Measurements from ENCODE around the gene ANLN. TPM values are rescaled to one million over a fixed set of nuclear protein-coding genes. Genes with fewer than 3 reads are reported as not detected.

ANLN gene
- total RNA-seq, 1 experiment from 2014 or later: 81.1 TPM

DNA sequence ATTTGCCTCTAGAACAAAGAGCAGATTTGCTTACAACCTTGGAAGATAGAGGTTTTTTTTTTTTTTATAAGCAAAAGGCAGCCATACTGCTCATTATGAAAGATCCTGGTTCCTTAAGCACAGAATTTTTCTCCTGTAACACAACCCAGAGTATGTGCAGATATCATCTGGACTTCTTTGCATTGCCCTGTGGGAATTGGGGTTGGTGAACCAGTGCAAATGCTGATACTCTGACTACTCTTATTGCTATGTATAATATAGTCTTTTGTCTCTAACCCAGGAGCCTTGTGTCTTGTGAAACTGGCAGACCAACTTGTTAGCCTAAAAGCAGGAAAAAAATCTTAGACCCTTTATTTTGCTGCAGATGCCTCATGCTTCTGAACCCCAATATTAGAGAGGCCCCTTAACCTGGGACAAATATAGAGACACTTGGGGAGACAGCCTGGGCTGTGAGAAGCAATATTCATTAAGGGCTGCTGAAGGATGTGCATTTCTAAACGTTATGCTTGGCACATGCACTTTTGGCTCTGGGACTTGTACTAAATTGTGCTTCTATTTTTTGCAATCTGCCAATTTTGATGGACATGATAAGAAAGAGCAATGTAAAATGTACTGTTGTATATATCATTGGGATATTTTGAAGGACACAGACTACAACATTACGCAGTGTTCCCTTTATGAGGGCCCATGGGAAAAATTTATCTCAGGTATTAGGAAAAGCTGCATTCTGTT is 78.9 kb downstream of the ANLN start (continued):
- no peak for TF ChIP-seq E2F5 (CRISPR knock-in tag; IDR thresholded peaks at IDR 0.05)
- TF ChIP-seq EMX1 (CRISPR knock-in tag; IDR thresholded peaks at IDR 0.05): no peak
- TF ChIP-seq, protein P1, sequence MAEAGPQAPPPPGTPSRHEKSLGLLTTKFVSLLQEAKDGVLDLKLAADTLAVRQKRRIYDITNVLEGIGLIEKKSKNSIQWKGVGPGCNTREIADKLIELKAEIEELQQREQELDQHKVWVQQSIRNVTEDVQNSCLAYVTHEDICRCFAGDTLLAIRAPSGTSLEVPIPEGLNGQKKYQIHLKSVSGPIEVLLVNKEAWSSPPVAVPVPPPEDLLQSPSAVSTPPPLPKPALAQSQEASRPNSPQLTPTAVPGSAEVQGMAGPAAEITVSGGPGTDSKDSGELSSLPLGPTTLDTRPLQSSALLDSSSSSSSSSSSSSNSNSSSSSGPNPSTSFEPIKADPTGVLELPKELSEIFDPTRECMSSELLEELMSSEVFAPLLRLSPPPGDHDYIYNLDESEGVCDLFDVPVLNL (CRISPR knock-in tag; IDR thresholded peaks at IDR 0.05; ENCODE audit: borderline replicate concordance, low read depth): no peak
- TF ChIP-seq TCF7 (CRISPR knock-in tag; IDR thresholded peaks at IDR 0.05; ENCODE audit: low read depth): no peak
- TF ChIP-seq ZNF263 (CRISPR knock-in tag; IDR thresholded peaks at IDR 0.05; ENCODE audit: low read depth): no peak
- no peak for TF ChIP-seq GRHL2 (CRISPR knock-in tag; IDR thresholded peaks at IDR 0.05; ENCODE audit: insufficient replicate concordance, severe bottlenecking)
- no peak for TF ChIP-seq FOXP4 (CRISPR knock-in tag; IDR thresholded peaks at IDR 0.05)
- TF ChIP-seq SMAD4 (CRISPR knock-in tag; IDR thresholded peaks at IDR 0.05): no peak
- no peak for TF ChIP-seq USF2 (CRISPR knock-in tag; IDR thresholded peaks at IDR 0.05)

- H3K27me3 Mint-ChIP-seq (ENCODE audit: low read depth): peaks cover 3% of the 10 kb centered on the region; the same call in 1 of the 2 replicates
- TF ChIP-seq JUN (CRISPR knock-in tag; IDR thresholded peaks at IDR 0.05) (no peak), AR (CRISPR knock-in tag; IDR thresholded peaks at IDR 0.05) (no peak), CREM (CRISPR knock-in tag; IDR thresholded peaks at IDR 0.05) (no peak), GTF2I (CRISPR knock-in tag; conservative IDR thresholded peaks at IDR 0.05) (no peak)
- ATAC-seq: no peak
- peaks cover 9% of the 10 kb centered on the region for H3K36me3 Mint-ChIP-seq
- H3K9me3 Mint-ChIP-seq: peaks cover 24% of the 10 kb centered on the region
- H3K27ac Mint-ChIP-seq: no peak overlapping the region
- CTCF ChIA-PET: no interaction called here
- H3K4me3 Mint-ChIP-seq: no peak overlapping the region
- POLR2A ChIA-PET: no interaction called here
- no peak for DNase-seq (ENCODE audit: low spot score)
- no peaks in the 10 kb centered on the region for H3K4me1 Mint-ChIP-seq
These were observed 79.6 kb downstream of the ANLN start for GRCh38 chr7:36469236-36469635.

- Mint-ChIP-seq H3K27ac (no peak overlapping the region), H3K4me3 (no peak overlapping the region), H3K27me3 (ENCODE audit: low read depth) (no peaks in the 10 kb centered on the region), H3K4me1 (no peaks in the 10 kb centered on the region), H3K36me3 (no peaks in the 10 kb centered on the region), H3K9me3 (peaks cover 16% of the 10 kb centered on the region)
- ChIA-PET CTCF (interaction anchor here (1.1 to 3.6 kb wide), 7 partner anchors 15 to 728 kb away, joined by 3 to 24 read pairs (median 4); no protein-coding TSS in a partner anchor), POLR2A (interaction anchor here (0.7 kb wide), 1 partner anchor 109 kb away, joined by 3 read pairs; no protein-coding TSS in a partner anchor)
- DNase-seq (ENCODE audit: low spot score): no peak
- no peak for ATAC-seq
- TF ChIP-seq, protein P2, sequence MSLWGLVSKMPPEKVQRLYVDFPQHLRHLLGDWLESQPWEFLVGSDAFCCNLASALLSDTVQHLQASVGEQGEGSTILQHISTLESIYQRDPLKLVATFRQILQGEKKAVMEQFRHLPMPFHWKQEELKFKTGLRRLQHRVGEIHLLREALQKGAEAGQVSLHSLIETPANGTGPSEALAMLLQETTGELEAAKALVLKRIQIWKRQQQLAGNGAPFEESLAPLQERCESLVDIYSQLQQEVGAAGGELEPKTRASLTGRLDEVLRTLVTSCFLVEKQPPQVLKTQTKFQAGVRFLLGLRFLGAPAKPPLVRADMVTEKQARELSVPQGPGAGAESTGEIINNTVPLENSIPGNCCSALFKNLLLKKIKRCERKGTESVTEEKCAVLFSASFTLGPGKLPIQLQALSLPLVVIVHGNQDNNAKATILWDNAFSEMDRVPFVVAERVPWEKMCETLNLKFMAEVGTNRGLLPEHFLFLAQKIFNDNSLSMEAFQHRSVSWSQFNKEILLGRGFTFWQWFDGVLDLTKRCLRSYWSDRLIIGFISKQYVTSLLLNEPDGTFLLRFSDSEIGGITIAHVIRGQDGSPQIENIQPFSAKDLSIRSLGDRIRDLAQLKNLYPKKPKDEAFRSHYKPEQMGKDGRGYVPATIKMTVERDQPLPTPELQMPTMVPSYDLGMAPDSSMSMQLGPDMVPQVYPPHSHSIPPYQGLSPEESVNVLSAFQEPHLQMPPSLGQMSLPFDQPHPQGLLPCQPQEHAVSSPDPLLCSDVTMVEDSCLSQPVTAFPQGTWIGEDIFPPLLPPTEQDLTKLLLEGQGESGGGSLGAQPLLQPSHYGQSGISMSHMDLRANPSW (CRISPR knock-in tag; conservative IDR thresholded peaks at IDR 0.05; ENCODE audit: low read depth): no peak
- no peak for TF ChIP-seq ZNF263 (CRISPR knock-in tag; IDR thresholded peaks at IDR 0.05; ENCODE audit: low read depth)
- no peak for TF ChIP-seq PRDM15 (CRISPR knock-in tag; IDR thresholded peaks at IDR 0.05)
- TF ChIP-seq ZNF138 (CRISPR knock-in tag; conservative IDR thresholded peaks at IDR 0.05): no peak
- TF ChIP-seq ZNF317 (CRISPR knock-in tag; IDR thresholded peaks at IDR 0.05; ENCODE audit: borderline replicate concordance, low read depth): no peak
These were observed 82.6 kb downstream of the ANLN start for GRCh38 chr7:36472141-36472729.

Data from WTC11 (cell line).